ENCODE measurements around the gene KLK5. TPM values are rescaled to one million over a fixed set of nuclear protein-coding genes. Genes with fewer than 3 reads are reported as not detected.

The KLK5 gene
- total and polyA plus RNA-seq, 2 of the 13 experiments (the other 11 are each of a cell fraction or from before 2014, with no cell fraction given): not detected

- intact Hi-C loops (cut with micrococcal nuclease; ENCODE audit: unreplicated experiment): no loop called here
- CTCF ChIA-PET (ENCODE audit: low intra/inter-chr PET ratio, low total read pairs): no interaction called here
Measured at GRCh38 chr19:50924586-50924985, 28.3 kb downstream of the KLK5 start.

More at GRCh38 chr19:50924586-50924985, 28.3 kb downstream of the KLK5 start:
- Histone ChIP-seq H3K4me2 (ENCODE audit: low read depth, low read length) (no peak overlapping the region), H4K20me1 (ENCODE audit: insufficient read depth, low read length) (no peaks in the 10 kb centered on the region), H3K4me3 (replicated peaks in 1 of 3; ENCODE audit: insufficient read depth in 1 of 3, low read depth in 2 of 3, low read length in 3 of 3) (no peak overlapping the region), H2AFZ (ENCODE audit: low read length) (no peak overlapping the region), H3K79me2 (ENCODE audit: insufficient read depth, low read length) (no peaks in the 10 kb centered on the region), H3K27ac (ENCODE audit: extremely low read length, insufficient read depth, low read length) (no peak overlapping the region), H3K9ac (ENCODE audit: insufficient read depth, low read depth, low read length) (no peak overlapping the region), H3K27me3 (ENCODE audit: control insufficient read depth in 1 of 2, insufficient read depth in 2 of 2, low read length in 2 of 2) (peaks cover 0 to under 1% of the 10 kb centered on the region in 2 experiments; a peak in 1 of 5 replicates), H3K4me1 (ENCODE audit: insufficient read depth, low read length) (no peaks in the 10 kb centered on the region), H3K9me3 (ENCODE audit: low read length) (no peaks in the 10 kb centered on the region), H3K36me3 (replicated peaks in 1 of 2; ENCODE audit: control insufficient read depth in 1 of 2, insufficient read depth in 2 of 2, low read length in 2 of 2) (no peaks in the 10 kb centered on the region)
- FAIRE-seq (no peak), DNase-seq (ENCODE audit: low spot score) (no peak), ATAC-seq (no peak)
- in situ Hi-C loops (cut with HindIII; ENCODE audit: extremely low pct_ligation_motif_present, low pct_unique_long_range_greater_than_20kb): no loop called here
- WGBS (ENCODE audit: low lambda C conversion rate): 6% methylated on average over 6 of the region's 6 CpGs
- BruUV-seq (replicated peaks): no TSS peak
- POLR2A ChIA-PET: no interaction called here
- TF ChIP-seq ARID5B (CRISPR knock-in tag; IDR thresholded peaks at IDR 0.05): no peak
- no peak for TF ChIP-seq ZNF704 (CRISPR knock-in tag; IDR thresholded peaks at IDR 0.05; ENCODE audit: borderline replicate concordance)
- no peak for TF ChIP-seq ARNTL (CRISPR knock-in tag; IDR thresholded peaks at IDR 0.05)
- no peak for TF ChIP-seq CHD4 (IDR thresholded peaks at IDR 0.05; ENCODE audit: borderline replicate concordance, low read length)
- TF ChIP-seq, protein P1, sequence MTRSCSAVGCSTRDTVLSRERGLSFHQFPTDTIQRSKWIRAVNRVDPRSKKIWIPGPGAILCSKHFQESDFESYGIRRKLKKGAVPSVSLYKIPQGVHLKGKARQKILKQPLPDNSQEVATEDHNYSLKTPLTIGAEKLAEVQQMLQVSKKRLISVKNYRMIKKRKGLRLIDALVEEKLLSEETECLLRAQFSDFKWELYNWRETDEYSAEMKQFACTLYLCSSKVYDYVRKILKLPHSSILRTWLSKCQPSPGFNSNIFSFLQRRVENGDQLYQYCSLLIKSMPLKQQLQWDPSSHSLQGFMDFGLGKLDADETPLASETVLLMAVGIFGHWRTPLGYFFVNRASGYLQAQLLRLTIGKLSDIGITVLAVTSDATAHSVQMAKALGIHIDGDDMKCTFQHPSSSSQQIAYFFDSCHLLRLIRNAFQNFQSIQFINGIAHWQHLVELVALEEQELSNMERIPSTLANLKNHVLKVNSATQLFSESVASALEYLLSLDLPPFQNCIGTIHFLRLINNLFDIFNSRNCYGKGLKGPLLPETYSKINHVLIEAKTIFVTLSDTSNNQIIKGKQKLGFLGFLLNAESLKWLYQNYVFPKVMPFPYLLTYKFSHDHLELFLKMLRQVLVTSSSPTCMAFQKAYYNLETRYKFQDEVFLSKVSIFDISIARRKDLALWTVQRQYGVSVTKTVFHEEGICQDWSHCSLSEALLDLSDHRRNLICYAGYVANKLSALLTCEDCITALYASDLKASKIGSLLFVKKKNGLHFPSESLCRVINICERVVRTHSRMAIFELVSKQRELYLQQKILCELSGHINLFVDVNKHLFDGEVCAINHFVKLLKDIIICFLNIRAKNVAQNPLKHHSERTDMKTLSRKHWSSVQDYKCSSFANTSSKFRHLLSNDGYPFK (CRISPR knock-in tag; IDR thresholded peaks at IDR 0.05; ENCODE audit: borderline replicate concordance): no peak
- no peak for TF ChIP-seq HDAC1 (CRISPR knock-in tag; IDR thresholded peaks at IDR 0.05)
- TF ChIP-seq HOXA5 (CRISPR knock-in tag; IDR thresholded peaks at IDR 0.05): no peak
- TF ChIP-seq ZNF7 (CRISPR knock-in tag; IDR thresholded peaks at IDR 0.05): no peak
- TF ChIP-seq ZNF230 (CRISPR knock-in tag; IDR thresholded peaks at IDR 0.05): no peak
- no peak for TF ChIP-seq SCMH1 (CRISPR knock-in tag; IDR thresholded peaks at IDR 0.05; ENCODE audit: borderline replicate concordance)
- no peak for TF ChIP-seq DNMT1 (CRISPR knock-in tag; IDR thresholded peaks at IDR 0.05)
- TF ChIP-seq, protein P2, sequence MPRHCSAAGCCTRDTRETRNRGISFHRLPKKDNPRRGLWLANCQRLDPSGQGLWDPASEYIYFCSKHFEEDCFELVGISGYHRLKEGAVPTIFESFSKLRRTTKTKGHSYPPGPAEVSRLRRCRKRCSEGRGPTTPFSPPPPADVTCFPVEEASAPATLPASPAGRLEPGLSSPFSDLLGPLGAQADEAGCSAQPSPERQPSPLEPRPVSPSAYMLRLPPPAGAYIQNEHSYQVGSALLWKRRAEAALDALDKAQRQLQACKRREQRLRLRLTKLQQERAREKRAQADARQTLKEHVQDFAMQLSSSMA (CRISPR knock-in tag; IDR thresholded peaks at IDR 0.05): no peak
- TF ChIP-seq ZNF75D (CRISPR knock-in tag; IDR thresholded peaks at IDR 0.05; ENCODE audit: borderline replicate concordance): no peak
- no peak for TF ChIP-seq ASH2L (IDR thresholded peaks at IDR 0.05; ENCODE audit: insufficient read length, low read depth, low read length)
